Measurements from ENCODE around the gene SPINT1. TPM values are rescaled to one million over a fixed set of nuclear protein-coding genes. Genes with fewer than 3 reads are reported as not detected.

SPINT1 gene
- total and polyA plus RNA-seq, 2 of the 13 experiments (the other 11 are each of a cell fraction or from before 2014, with no cell fraction given): 0.49 to 2.5 TPM

DNA sequence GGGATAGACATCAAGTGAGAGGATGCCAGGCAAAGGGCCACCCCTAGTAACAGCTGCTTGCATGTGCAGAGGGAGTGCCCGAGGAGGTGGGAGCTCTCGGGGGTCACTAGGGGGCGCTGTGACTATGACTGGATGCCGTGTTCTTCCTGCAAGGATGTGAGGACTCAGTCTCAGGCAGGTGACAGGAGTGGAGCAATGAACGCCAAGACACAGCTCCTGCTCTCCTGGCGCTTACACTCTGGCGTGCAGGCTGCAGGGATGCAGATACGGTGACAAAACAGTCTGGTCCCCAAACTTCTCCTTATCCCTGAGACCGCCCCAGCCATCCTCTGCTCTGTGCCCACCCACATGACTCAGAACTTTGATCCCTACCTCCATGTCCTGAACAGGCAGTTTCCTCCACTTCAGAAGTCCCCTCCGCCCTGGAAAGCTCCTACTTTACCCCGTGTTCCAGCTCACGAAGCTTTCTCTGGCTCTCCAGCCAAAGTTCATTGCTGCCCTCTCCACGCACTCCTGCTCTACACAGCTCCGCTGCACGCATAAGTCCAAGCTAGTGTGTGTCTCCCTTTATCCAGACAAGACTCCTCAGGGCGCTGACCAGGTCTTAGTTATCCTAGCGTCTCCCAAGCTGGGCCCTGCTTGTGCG, 15.5 kb downstream of the SPINT1 start (continued):
- TF ChIP-seq, protein P1, sequence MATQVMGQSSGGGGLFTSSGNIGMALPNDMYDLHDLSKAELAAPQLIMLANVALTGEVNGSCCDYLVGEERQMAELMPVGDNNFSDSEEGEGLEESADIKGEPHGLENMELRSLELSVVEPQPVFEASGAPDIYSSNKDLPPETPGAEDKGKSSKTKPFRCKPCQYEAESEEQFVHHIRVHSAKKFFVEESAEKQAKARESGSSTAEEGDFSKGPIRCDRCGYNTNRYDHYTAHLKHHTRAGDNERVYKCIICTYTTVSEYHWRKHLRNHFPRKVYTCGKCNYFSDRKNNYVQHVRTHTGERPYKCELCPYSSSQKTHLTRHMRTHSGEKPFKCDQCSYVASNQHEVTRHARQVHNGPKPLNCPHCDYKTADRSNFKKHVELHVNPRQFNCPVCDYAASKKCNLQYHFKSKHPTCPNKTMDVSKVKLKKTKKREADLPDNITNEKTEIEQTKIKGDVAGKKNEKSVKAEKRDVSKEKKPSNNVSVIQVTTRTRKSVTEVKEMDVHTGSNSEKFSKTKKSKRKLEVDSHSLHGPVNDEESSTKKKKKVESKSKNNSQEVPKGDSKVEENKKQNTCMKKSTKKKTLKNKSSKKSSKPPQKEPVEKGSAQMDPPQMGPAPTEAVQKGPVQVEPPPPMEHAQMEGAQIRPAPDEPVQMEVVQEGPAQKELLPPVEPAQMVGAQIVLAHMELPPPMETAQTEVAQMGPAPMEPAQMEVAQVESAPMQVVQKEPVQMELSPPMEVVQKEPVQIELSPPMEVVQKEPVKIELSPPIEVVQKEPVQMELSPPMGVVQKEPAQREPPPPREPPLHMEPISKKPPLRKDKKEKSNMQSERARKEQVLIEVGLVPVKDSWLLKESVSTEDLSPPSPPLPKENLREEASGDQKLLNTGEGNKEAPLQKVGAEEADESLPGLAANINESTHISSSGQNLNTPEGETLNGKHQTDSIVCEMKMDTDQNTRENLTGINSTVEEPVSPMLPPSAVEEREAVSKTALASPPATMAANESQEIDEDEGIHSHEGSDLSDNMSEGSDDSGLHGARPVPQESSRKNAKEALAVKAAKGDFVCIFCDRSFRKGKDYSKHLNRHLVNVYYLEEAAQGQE (IDR thresholded peaks at IDR 0.05; ENCODE audit: borderline replicate concordance in 1 of 2, low read depth in 1 of 2, low read length in 2 of 2): no peak
- TF ChIP-seq ZNF614 (CRISPR knock-in tag; IDR thresholded peaks at IDR 0.05; ENCODE audit: borderline replicate concordance) (no peak), ARHGAP35 (CRISPR knock-in tag; IDR thresholded peaks at IDR 0.05; ENCODE audit: borderline replicate concordance) (no peak), ZNF709 (CRISPR knock-in tag; IDR thresholded peaks at IDR 0.05) (0 out of 2 replicates have a peak, but pooled peaks have one; percentile 37), ZNF879 (CRISPR knock-in tag; IDR thresholded peaks at IDR 0.05) (no peak), FOXM1 (CRISPR knock-in tag; IDR thresholded peaks at IDR 0.05) (no peak), ZNF775 (CRISPR knock-in tag; IDR thresholded peaks at IDR 0.05; ENCODE audit: borderline replicate concordance) (no peak), SP1 (IDR thresholded peaks at IDR 0.05) (no peak), SP1 (CRISPR knock-in tag; IDR thresholded peaks at IDR 0.05) (no peak), HNF4G (IDR thresholded peaks at IDR 0.05; ENCODE audit: borderline replicate concordance, low read depth, low read length) (0 out of 2 replicates have a peak, but pooled peaks have one; percentile 3), HNF4G (CRISPR knock-in tag; IDR thresholded peaks at IDR 0.05; ENCODE audit: borderline replicate concordance, low read depth) (peak; percentile 62; the same call in 1 of the 2 replicates), ZNF30 (CRISPR knock-in tag; IDR thresholded peaks at IDR 0.05) (no peak), ZNF563 (CRISPR knock-in tag; IDR thresholded peaks at IDR 0.05) (0 out of 2 replicates have a peak, but pooled peaks have one; percentile 27)
- TF ChIP-seq, protein P2, sequence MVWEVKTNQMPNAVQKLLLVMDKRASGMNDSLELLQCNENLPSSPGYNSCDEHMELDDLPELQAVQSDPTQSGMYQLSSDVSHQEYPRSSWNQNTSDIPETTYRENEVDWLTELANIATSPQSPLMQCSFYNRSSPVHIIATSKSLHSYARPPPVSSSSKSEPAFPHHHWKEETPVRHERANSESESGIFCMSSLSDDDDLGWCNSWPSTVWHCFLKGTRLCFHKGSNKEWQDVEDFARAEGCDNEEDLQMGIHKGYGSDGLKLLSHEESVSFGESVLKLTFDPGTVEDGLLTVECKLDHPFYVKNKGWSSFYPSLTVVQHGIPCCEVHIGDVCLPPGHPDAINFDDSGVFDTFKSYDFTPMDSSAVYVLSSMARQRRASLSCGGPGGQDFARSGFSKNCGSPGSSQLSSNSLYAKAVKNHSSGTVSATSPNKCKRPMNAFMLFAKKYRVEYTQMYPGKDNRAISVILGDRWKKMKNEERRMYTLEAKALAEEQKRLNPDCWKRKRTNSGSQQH (CRISPR knock-in tag; IDR thresholded peaks at IDR 0.05; ENCODE audit: low read depth): peak; percentile 67; the same call in 1 of the 2 replicates
- TF ChIP-seq, protein P3, sequence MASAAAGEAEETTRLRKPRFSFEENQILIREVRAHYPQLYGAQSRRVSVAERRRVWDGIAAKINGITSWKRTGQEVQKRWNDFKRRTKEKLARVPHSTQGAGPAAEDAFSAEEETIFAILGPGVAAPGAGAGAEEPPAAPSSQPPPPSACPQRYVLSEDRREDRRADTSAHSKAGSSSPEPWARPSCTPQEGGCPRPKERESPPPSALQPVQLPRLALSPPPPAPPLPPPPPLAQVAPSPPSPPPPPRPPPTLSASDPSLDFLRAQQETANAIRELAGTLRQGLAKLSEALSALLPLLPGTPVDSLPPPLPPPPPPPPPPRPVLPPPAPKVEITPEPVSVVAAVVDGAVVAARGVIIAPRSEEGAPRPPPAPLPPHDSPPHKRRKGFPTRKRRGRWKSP (CRISPR knock-in tag; IDR thresholded peaks at IDR 0.05): no peak
- TF ChIP-seq, protein P4, sequence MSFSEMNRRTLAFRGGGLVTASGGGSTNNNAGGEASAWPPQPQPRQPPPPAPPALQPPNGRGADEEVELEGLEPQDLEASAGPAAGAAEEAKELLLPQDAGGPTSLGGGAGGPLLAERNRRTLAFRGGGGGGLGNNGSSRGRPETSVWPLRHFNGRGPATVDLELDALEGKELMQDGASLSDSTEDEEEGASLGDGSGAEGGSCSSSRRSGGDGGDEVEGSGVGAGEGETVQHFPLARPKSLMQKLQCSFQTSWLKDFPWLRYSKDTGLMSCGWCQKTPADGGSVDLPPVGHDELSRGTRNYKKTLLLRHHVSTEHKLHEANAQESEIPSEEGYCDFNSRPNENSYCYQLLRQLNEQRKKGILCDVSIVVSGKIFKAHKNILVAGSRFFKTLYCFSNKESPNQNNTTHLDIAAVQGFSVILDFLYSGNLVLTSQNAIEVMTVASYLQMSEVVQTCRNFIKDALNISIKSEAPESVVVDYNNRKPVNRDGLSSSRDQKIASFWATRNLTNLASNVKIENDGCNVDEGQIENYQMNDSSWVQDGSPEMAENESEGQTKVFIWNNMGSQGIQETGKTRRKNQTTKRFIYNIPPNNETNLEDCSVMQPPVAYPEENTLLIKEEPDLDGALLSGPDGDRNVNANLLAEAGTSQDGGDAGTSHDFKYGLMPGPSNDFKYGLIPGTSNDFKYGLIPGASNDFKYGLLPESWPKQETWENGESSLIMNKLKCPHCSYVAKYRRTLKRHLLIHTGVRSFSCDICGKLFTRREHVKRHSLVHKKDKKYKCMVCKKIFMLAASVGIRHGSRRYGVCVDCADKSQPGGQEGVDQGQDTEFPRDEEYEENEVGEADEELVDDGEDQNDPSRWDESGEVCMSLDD (CRISPR knock-in tag; IDR thresholded peaks at IDR 0.05; ENCODE audit: borderline replicate concordance): no peak
- TF ChIP-seq, protein P5, sequence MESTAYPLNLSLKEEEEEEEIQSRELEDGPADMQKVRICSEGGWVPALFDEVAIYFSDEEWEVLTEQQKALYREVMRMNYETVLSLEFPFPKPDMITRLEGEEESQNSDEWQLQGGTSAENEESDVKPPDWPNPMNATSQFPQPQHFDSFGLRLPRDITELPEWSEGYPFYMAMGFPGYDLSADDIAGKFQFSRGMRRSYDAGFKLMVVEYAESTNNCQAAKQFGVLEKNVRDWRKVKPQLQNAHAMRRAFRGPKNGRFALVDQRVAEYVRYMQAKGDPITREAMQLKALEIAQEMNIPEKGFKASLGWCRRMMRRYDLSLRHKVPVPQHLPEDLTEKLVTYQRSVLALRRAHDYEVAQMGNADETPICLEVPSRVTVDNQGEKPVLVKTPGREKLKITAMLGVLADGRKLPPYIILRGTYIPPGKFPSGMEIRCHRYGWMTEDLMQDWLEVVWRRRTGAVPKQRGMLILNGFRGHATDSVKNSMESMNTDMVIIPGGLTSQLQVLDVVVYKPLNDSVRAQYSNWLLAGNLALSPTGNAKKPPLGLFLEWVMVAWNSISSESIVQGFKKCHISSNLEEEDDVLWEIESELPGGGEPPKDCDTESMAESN (CRISPR knock-in tag; conservative IDR thresholded peaks at IDR 0.05): peak; percentile 84
